Measurements from ENCODE around the gene SEC14L5. TPM values are rescaled to one million over a fixed set of nuclear protein-coding genes. Genes with fewer than 3 reads are reported as not detected.

Gene SEC14L5
- total RNA-seq, 4 donors from 2014 or later = 0.83 to 1.8 (median 1.1) TPM

GRCh38 chr16:4979164-4979563 lies 21.0 kb downstream of the SEC14L5 start:
- no peak for DNase-seq (ENCODE audit: extremely low spot score)
- TF ChIP-seq POLR2AphosphoS5 (IDR thresholded peaks at IDR 0.05) = no peak
- no peak for TF ChIP-seq CTCF (IDR thresholded peaks at IDR 0.05)
- no peak for TF ChIP-seq EP300 (IDR thresholded peaks at IDR 0.05)
- no peak for TF ChIP-seq POLR2A (IDR thresholded peaks at IDR 0.05; ENCODE audit: low read depth)
- no peaks in the 10 kb centered on the region for H3K9me3 ChIP-seq
- H3K36me3 ChIP-seq = no peaks in the 10 kb centered on the region
- peaks cover 5 to 12% (median 10%) of the 10 kb centered on the region in 4 donors for H3K4me1 ChIP-seq
- H3K4me3 ChIP-seq = no peak overlapping the region
- intact Hi-C loops (cut with DNase I) = no loop called here
- H3K27me3 ChIP-seq = no peaks in the 10 kb centered on the region
- no peak overlapping the region for H3K27ac ChIP-seq (replicated peaks in 1 of 4)
- WGBS = 79% methylated on average over 4 of the region's 7 CpGs

GRCh38 chr16:4979736-4980660 lies 21.9 kb downstream of the SEC14L5 start:
- H3K4me1 ChIP-seq = peaks cover 5 to 12% (median 10%) of the 10 kb centered on the region in 4 donors
- no peaks in the 10 kb centered on the region for H3K27me3 ChIP-seq
- 71% methylated on average over 25 of the region's 25 CpGs for WGBS
- intact Hi-C loops (cut with DNase I) = no loop called here
- no peaks in the 10 kb centered on the region for H3K36me3 ChIP-seq
- no peak for TF ChIP-seq EP300 (IDR thresholded peaks at IDR 0.05)
- no peak for TF ChIP-seq POLR2AphosphoS5 (IDR thresholded peaks at IDR 0.05)
- no peak for TF ChIP-seq CTCF (IDR thresholded peaks at IDR 0.05)
- no peak for TF ChIP-seq POLR2A (IDR thresholded peaks at IDR 0.05; ENCODE audit: low read depth)
- no peak overlapping the region for H3K4me3 ChIP-seq
- DNase-seq (ENCODE audit: extremely low spot score) = no peak
- no peak overlapping the region for H3K27ac ChIP-seq (replicated peaks in 1 of 4)
- H3K9me3 ChIP-seq = no peaks in the 10 kb centered on the region

- no peak overlapping the region for H3K4me3 ChIP-seq
- DNase-seq (ENCODE audit: extremely low spot score) = no peak
- intact Hi-C loops (cut with DNase I) = no loop called here
- peaks cover 5 to 12% (median 10%) of the 10 kb centered on the region in 4 donors for H3K4me1 ChIP-seq
- WGBS = 77% methylated on average over 10 of the region's 10 CpGs
- no peaks in the 10 kb centered on the region for H3K27me3 ChIP-seq
- no peak for TF ChIP-seq POLR2AphosphoS5 (IDR thresholded peaks at IDR 0.05)
- TF ChIP-seq EP300 (IDR thresholded peaks at IDR 0.05) = no peak
- no peak for TF ChIP-seq CTCF (IDR thresholded peaks at IDR 0.05)
- TF ChIP-seq POLR2A (IDR thresholded peaks at IDR 0.05; ENCODE audit: low read depth) = no peak
- H3K27ac ChIP-seq (replicated peaks in 1 of 4) = no peak overlapping the region
- no peaks in the 10 kb centered on the region for H3K36me3 ChIP-seq
- no peaks in the 10 kb centered on the region for H3K9me3 ChIP-seq
Observed at GRCh38 chr16:4980691-4981090, 22.6 kb downstream of the SEC14L5 start.

GRCh38 chr16:4981473-4981872 lies 23.3 kb downstream of the SEC14L5 start:
- H3K4me1 ChIP-seq = peaks cover 5 to 12% (median 10%) of the 10 kb centered on the region in 4 donors
- H3K4me3 ChIP-seq = no peak overlapping the region
- intact Hi-C loops (cut with DNase I) = no loop called here
- WGBS = 78% methylated on average over 5 of the region's 7 CpGs
- DNase-seq (ENCODE audit: extremely low spot score) = no peak
- H3K27ac ChIP-seq (replicated peaks in 1 of 4) = no peak overlapping the region
- H3K9me3 ChIP-seq = peaks cover 0 to 4% (median 0%) of the 10 kb centered on the region in 4 donors
- peaks cover 0 to 7% (median 0%) of the 10 kb centered on the region in 4 donors for H3K27me3 ChIP-seq
- TF ChIP-seq EP300 (IDR thresholded peaks at IDR 0.05) = no peak
- TF ChIP-seq CTCF (IDR thresholded peaks at IDR 0.05) = no peak
- no peak for TF ChIP-seq POLR2AphosphoS5 (IDR thresholded peaks at IDR 0.05)
- TF ChIP-seq POLR2A (IDR thresholded peaks at IDR 0.05; ENCODE audit: low read depth) = no peak
- no peaks in the 10 kb centered on the region for H3K36me3 ChIP-seq

Measured in esophagus muscularis mucosa (tissue), 4 donors.